Neural cell (in vitro differentiated cells): ENCODE data around the gene SWAP70.

ENCODE experiments used
- EP300 ChIP-seq: fragments of 450-650 bp; conservative IDR thresholded peaks from 2 replicates; pipeline ENCODE4 v1.6.1; 2014; ENCODE audit warnings: antibody characterized with exemption, mild to moderate bottlenecking, moderate library complexity; ENCODE audit not compliant: poor library complexity, severe bottlenecking
- EZH2 ChIP-seq: fragments of 200-600, 300-800 bp; shearing (Covaris generic), sonication (generic); IDR thresholded peaks from 2 replicates; pipeline ENCODE4 v1.6.1; 2014; ENCODE audit warnings: antibody characterized with exemption, low read length, borderline replicate concordance, mild to moderate bottlenecking; ENCODE audit not compliant: insufficient read depth, poor library complexity, severe bottlenecking
- POLR2AphosphoS5 ChIP-seq: IDR thresholded peaks from 2 replicates; pipeline ENCODE4 v1.6.1; 2012
- RAD21 ChIP-seq: fragments of 450-650 bp; conservative IDR thresholded peaks from 2 replicates; pipeline ENCODE4 v1.6.1; 2014; ENCODE audit warnings: antibody characterized with exemption, mild to moderate bottlenecking, moderate library complexity
- TAF1 ChIP-seq: IDR thresholded peaks from 2 replicates; pipeline ENCODE4 v1.6.1; 2012; ENCODE audit warnings: low read depth
- TF ChIP-seq, protein P1 (sequence below): fragments of 450-650 bp; IDR thresholded peaks from 2 replicates; pipeline ENCODE4 v1.5.1; 2014; ENCODE audit warnings: antibody characterized with exemption, mild to moderate bottlenecking, moderate library complexity; ENCODE audit not compliant: poor library complexity, severe bottlenecking
- TF ChIP-seq, protein P2 (sequence below): IDR thresholded peaks from 2 replicates; pipeline ENCODE4 v1.6.1; 2012; ENCODE audit warnings: borderline replicate concordance

DNA sequence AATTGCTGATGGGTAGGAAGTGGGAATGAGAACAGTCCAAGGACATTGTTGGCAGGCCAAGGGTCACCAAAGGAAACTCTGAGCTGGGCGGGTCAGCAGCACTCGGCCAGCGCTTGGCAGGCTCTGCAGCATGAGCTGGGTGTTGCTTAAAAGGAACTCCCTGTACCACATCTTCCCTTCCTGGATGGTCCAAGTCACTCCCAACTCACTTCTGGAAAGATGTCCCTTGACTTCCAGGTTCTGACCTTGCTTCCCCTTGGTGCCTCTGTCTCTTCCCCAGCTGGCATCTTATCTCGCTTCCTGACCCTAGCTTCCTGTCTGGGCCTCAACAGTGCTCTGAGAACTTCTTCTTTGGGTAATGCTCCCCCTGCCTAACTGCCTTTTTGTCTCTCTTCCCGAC, 24.8 kb upstream of the SWAP70 start:
- no peak for TF ChIP-seq POLR2AphosphoS5
- TF ChIP-seq, protein P1, sequence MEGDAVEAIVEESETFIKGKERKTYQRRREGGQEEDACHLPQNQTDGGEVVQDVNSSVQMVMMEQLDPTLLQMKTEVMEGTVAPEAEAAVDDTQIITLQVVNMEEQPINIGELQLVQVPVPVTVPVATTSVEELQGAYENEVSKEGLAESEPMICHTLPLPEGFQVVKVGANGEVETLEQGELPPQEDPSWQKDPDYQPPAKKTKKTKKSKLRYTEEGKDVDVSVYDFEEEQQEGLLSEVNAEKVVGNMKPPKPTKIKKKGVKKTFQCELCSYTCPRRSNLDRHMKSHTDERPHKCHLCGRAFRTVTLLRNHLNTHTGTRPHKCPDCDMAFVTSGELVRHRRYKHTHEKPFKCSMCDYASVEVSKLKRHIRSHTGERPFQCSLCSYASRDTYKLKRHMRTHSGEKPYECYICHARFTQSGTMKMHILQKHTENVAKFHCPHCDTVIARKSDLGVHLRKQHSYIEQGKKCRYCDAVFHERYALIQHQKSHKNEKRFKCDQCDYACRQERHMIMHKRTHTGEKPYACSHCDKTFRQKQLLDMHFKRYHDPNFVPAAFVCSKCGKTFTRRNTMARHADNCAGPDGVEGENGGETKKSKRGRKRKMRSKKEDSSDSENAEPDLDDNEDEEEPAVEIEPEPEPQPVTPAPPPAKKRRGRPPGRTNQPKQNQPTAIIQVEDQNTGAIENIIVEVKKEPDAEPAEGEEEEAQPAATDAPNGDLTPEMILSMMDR = no peak
- no peak for TF ChIP-seq RAD21
- no peak for TF ChIP-seq TAF1
- no peak for TF ChIP-seq EP300
- TF ChIP-seq EZH2 = no peak
- TF ChIP-seq, protein P2, sequence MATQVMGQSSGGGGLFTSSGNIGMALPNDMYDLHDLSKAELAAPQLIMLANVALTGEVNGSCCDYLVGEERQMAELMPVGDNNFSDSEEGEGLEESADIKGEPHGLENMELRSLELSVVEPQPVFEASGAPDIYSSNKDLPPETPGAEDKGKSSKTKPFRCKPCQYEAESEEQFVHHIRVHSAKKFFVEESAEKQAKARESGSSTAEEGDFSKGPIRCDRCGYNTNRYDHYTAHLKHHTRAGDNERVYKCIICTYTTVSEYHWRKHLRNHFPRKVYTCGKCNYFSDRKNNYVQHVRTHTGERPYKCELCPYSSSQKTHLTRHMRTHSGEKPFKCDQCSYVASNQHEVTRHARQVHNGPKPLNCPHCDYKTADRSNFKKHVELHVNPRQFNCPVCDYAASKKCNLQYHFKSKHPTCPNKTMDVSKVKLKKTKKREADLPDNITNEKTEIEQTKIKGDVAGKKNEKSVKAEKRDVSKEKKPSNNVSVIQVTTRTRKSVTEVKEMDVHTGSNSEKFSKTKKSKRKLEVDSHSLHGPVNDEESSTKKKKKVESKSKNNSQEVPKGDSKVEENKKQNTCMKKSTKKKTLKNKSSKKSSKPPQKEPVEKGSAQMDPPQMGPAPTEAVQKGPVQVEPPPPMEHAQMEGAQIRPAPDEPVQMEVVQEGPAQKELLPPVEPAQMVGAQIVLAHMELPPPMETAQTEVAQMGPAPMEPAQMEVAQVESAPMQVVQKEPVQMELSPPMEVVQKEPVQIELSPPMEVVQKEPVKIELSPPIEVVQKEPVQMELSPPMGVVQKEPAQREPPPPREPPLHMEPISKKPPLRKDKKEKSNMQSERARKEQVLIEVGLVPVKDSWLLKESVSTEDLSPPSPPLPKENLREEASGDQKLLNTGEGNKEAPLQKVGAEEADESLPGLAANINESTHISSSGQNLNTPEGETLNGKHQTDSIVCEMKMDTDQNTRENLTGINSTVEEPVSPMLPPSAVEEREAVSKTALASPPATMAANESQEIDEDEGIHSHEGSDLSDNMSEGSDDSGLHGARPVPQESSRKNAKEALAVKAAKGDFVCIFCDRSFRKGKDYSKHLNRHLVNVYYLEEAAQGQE = no peak
